Measurements from ENCODE around the gene ATP6V0B. TPM values are rescaled to one million over a fixed set of nuclear protein-coding genes. Genes with fewer than 3 reads are reported as not detected.

ATP6V0B gene
- total RNA-seq, 1 donor from 2014 or later = 80.9 TPM

DNA sequence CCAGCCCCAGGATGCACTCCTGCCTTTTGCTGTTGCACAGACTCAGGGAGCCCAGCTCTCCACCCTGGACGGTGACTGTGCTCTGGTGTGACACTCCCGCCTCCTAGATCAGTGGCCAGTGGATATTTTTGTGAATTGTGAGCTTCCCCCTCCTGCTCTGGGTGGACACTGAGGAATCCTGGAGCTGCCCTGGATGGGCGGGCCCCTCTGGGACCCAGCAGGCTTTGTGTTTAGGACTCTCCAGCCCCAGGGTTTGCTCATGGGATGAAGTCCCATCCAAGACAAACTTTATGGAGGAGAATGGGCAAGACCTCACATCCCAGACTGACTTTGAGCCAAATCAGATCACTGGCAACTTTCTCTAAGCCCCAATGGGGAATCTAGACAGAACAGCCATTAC lies 40.4 kb downstream of the ATP6V0B start:
- peak; percentile 41 for ATAC-seq (ENCODE audit: poor library complexity)
- no peak for DNase-seq
- intact Hi-C loops (cut with DNase I) = no loop called here

DNA sequence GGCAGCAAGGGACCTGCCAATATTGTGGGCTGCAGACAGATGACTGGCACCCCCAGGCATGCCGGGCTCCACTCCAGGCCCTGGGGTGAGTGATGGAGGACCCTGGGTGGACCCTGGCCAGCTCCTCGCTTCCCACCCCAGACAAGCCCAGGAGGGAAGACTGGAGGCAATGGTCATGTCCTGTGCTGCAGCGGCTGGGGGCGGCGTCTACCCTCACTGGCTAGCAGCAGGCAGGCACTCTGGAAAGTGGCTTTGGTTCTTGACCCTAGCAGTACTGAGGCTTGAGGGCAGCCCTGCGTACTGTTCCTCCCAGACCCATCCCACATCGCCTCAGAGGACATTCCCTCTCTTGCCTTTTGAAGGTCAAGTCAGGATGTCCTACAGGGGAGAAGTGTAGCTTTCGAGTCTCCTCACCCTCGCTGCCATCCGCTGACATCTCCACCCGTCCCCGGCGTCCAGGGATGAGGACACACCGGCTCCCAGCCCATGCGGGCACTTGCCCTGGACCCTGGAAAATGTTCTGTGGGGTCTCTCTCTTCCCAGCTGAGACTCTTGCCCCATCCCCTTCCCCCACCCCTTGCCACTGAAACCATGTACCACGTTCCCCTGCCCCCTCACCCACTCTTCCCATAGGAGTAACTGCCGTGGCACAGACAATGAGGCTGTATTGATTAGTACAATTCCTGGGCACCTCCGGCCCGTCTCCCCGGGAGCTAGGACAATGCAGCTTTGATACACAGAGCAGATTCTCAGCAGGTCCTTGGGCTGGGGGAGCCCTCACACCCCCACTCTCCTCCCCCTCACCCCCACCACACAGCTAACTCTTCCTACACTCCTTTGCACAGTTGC lies 41.5 kb downstream of the ATP6V0B start:
- intact Hi-C loops (cut with DNase I) = no loop called here
- no peak for DNase-seq
- ATAC-seq (ENCODE audit: poor library complexity) = no peak

DNA sequence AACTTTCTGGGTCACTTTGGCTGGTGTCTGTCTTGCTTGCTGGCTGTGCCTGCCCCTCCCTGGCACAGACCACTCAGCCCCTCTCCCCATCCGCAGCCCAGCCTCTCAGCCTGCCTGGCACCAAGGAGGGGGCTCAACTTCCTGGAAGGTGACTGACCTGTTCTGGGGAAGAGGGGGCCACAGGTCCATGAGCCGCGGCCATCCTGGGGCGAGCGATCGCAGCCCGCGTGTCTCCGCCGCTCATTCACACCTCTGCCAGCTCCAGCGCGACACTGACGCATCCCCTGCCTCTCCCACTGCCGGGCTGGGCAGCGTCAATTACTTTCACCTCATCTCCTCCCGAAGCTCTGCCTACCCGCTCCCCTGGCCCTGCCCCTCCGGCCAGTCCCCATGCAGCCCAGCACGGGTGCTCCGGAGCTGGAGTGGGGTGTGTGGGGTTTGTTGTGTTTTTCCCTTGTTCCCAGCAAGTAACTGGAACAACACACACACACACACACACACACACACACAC lies 42.2 kb downstream of the ATP6V0B start:
- ATAC-seq (ENCODE audit: poor library complexity) (no peak), DNase-seq (no peak)
- intact Hi-C loops (cut with DNase I) = no loop called here

DNA sequence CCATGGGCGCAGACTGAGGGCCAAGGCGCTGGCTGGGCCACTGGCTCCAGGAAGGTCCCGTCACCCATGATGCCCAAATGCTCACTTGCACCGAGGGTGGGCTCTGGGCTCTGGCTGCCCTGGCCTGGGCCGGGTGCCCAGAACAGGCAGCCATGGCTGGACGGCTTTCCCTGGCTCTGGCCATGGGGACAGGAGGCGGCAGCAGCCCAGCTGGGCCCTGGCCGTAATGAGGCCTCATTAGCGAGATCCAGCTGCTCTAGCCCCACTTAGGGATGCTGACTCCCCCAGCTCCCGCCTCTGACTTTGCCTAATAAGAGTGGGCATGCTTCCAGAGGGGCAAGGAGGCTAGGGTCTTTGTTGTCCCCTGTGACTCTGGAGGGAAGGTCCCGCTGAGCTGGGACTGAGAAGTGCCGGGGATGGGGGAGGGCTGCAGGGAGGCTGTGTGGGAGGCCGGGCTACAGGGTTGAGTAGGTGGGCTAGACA lies 44.7 kb downstream of the ATP6V0B start:
- DNase-seq (no peak), ATAC-seq (ENCODE audit: poor library complexity) (no peak)
- intact Hi-C loops (cut with DNase I) = no loop called here

DNA sequence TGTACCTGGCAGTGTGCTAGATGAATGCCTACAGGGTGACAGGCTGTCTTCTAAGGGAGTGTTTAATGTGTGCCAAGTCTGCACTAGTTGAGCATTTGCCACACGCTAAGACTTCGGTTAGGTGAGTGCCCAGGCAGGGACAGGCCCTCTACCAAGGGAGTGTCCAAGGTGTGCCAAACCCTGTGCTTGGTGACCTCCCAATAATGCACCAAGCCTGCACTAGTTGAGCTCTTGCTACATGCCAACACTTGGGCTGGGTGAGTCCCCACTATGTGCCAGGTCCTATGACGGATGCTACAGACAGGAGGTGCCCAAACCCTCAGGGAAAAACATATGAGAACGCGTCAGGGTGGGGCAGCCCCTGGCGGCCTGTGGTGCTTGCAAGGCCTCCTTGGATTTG lies 45.7 kb downstream of the ATP6V0B start:
- DNase-seq = peak; percentile 13
- intact Hi-C loops (cut with DNase I) = no loop called here
- no peak for ATAC-seq (ENCODE audit: poor library complexity)

DNA sequence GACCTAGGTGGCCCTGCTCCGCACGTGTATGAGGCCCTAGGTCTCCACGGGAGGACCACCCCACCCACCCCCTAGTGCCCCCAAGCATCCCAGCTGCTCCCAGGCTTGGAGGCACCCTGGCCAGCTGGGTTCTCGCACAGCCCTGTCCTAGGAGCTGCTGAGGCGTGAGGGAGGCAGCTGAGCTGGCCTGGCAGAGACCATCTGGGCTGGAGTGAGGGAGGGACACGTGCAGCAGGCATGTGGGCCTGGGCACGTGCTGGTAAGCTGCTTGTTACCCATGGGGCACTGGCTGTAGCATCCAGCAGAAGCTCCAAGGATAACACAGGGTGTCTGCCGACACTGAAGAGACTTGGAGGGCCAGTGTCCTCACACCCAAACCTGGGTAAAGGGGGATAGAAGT lies 46.4 kb downstream of the ATP6V0B start:
- DNase-seq (peak; percentile 1), ATAC-seq (ENCODE audit: poor library complexity) (no peak)
- intact Hi-C loops (cut with DNase I) = no loop called here

DNA sequence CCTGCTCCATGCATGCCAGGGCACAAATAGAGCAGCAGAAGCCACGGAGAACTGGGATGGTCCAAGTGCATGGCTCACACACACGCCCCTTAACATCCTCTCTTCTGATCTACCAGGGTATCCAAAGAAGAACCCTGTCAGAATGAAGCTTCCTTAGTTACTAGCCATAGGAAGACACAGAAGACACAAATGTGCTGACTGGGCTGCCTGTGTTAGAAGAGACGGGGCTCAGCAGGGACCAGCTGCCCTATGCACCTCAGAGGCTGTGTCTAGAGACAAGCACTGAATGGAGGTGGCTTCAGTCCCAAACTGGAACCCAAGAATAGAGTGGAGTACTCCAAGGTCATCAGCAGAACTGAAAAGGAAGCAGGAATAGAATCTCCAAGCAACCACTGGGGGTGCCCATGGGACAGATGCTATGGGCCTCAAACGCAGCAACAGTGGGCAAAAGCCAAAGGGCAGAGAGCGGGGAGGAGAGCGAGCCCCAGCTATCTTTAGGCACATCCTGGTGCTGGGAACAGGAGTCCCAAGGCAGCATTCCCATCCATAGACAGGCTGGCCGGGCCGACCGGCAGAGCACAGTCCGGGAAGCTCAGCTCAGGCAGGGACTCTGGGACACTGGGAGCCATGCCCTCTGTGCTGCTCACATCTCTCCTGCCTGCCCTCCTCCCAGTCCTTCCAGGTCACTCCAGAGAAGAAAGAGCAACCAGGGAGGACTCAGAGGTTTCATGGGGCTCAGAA lies 47.0 kb downstream of the ATP6V0B start:
- intact Hi-C loops (cut with DNase I) = no loop called here
- peak; percentile 62 for ATAC-seq (ENCODE audit: poor library complexity)
- DNase-seq = no peak

DNA sequence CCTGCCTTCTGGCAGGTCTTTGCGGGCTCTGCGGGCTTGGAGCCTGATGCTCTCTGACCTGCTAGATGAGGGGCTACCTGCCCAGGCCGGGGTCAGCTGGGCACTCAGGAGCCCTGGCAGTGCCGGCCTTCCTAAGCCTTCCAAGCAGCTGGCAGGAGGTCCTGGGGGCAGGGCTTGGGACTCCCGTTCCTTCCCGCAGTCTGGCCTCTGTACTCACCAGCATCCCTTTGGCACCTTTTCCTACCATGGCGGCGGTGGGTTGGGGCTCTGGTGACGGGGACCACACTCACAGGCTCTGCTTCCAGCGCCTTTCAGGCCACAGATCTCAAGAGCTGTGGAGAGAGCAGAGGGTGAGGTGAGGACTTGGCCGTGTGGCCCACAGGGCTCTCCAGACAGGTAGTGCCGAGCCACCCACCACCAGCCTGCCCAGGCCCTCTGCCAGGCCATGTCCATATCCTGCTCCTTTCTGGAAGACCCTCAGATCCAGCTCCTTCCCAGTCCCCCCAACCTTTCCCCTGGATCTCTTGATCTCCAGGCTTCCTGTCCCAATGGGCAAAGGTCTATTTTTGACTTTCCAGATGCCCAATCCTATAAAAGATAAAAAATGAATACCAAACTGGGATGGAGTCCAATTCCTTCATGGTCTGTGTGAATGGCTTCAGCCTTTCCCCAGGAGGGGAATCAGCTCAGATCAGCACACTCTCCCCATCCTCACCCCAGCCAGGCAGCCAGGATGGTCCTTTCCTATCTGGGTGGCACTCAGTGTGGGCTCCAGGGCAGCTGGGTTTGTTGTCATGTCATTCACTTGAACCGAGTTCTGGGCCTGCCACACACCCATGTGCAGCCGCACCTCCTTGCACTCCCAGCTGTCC lies 49.5 kb downstream of the ATP6V0B start:
- intact Hi-C loops (cut with DNase I) = no loop called here
- DNase-seq (no peak), ATAC-seq (ENCODE audit: poor library complexity) (no peak)

DNA sequence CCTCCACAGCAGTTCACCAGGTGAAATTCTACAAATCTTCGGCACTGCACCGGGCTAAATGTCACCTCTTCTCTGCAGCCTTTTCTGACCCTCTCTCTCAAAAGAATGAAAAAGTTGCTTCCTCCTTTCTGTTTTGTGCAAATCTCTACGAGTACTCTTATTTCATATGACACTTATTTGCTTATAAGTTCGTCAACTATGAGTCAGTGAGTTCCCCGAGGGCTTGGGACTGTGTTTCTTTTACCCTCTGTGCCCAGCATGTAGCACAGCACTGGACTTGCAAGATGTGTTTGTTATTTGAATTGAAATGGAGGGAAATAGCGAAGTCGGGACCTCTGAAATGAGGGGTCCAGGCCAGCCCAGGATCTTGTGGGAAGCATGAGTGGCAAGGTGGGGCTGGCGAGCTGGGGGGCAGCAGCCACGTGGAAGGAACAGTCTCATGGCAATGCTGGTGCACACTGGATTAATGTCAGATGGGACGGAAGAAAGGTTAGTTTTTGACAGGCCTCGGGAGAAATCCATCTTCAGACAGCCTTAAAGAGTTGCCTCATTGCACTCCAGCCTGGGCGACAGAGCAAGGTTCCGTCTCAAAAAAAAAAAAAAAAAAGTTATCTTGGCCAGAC lies 50.3 kb downstream of the ATP6V0B start:
- ATAC-seq (ENCODE audit: poor library complexity) (no peak), DNase-seq (no peak)
- intact Hi-C loops (cut with DNase I) = no loop called here

DNA sequence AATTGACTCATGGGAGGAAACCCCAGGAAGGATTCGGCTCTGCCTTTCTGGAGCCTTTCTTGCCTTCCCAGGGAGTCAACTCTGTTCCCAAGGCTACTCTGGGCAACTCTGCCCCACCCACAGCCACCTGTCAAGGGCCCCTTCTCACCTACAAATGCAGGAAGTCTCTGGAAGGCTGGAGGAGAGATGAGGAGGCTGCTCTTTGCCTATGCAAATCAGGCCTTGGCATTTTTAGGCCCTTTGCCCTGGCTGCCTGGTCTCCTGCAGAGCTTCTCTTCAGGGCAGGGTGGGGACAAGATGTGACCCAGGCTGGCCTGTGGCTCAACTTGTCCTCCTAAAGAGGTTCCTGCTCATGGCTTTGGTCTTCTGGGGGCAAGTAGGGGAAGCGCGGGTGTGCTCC lies 51.1 kb downstream of the ATP6V0B start:
- ATAC-seq (ENCODE audit: poor library complexity) (no peak), DNase-seq (no peak)
- intact Hi-C loops (cut with DNase I) = no loop called here

DNA sequence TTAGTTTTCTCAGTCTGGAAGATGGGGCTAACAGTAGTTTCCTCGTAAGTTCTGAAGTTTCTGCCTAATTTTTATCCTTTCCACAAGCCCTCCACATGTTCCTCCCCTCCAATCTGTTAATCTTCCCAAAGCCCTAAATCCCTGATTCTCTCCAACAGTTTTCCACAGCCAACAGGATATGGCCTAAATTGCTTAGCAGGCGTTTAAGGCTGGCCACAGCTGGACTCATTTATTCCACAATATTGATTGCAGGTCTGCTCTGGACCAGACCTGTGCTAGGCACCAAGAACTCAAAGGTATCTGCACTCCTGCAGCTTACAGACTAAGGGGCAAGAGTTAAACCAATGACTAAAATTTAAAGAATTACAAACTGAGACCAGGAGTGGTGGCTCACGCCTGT lies 52.6 kb downstream of the ATP6V0B start:
- intact Hi-C loops (cut with DNase I) = no loop called here
- ATAC-seq (ENCODE audit: poor library complexity) (no peak), DNase-seq (no peak)

Other genes starting within 250 kb of the ATP6V0B start
- not detected for gene ARTN, start 41.2 kb upstream of the ATP6V0B start, total RNA-seq
- gene IPO13, start 28.0 kb upstream of the ATP6V0B start, total RNA-seq = 58.8 TPM
- 16.2 TPM for gene DPH2, start 5.0 kb upstream of the ATP6V0B start, total RNA-seq
- gene B4GALT2, start 4.2 kb downstream of the ATP6V0B start, total RNA-seq = 34.3 TPM
- 0.86 TPM for gene CCDC24, start 16.6 kb downstream of the ATP6V0B start, total RNA-seq
- gene SLC6A9, start 56.5 kb downstream of the ATP6V0B start, total RNA-seq = 0.78 TPM
- not detected for gene KLF17, start 143.9 kb downstream of the ATP6V0B start, total RNA-seq
- gene KLF18, start 166.7 kb downstream of the ATP6V0B start, total RNA-seq = not detected
- 25.7 TPM for gene DMAP1, start 238.5 kb downstream of the ATP6V0B start, total RNA-seq

Data from Right ventricle myocardium superior (tissue), 1 donor.